Calu3 (cell line): ENCODE results near the gene ACOT6. TPM values are rescaled to one million over a fixed set of nuclear protein-coding genes. Genes with fewer than 3 reads are reported as not detected.
"Not testable (repeated sequence)": the region's sequence is repeated elsewhere in the genome, so short reads cannot be mapped to it uniquely, and the experiment has no call there.

Experiments used
- BruUV-seq: library from RNA; stranded (reverse); fragments of 400-500 nt; replicated peaks from 2 replicates; lab custom pipeline; 2021; lab: Mats Ljungman, UMichigan
- CTCF ChIA-PET: fragments of 300-600 bp; sonication (Branson Sonifier 250); formaldehyde crosslinking; loops from one replicate; lab custom pipeline; 2022; ENCODE audit warnings: antibody characterized with exemption; lab: Charles Lee
- DNase-seq: peaks from one replicate; pipeline ENCODE4 v3.0.0; 2022
- H3K27ac Mint-ChIP-seq: one replicate; pipeline ENCODE4 v1.8.0; 2022; ENCODE audit warnings: mixed read lengths; ENCODE audit not compliant: unreplicated experiment
- H3K27me3 Mint-ChIP-seq: one replicate; pipeline ENCODE4 v1.8.0; 2022; ENCODE audit warnings: mixed read lengths; ENCODE audit not compliant: unreplicated experiment
- H3K36me3 Mint-ChIP-seq: one replicate; pipeline ENCODE4 v1.8.0; 2022; ENCODE audit warnings: mild to moderate bottlenecking, moderate library complexity, mixed read lengths; ENCODE audit not compliant: insufficient read depth, unreplicated experiment
- H3K4me1 Mint-ChIP-seq: one replicate; pipeline ENCODE4 v1.8.0; 2022; ENCODE audit warnings: mild to moderate bottlenecking, low read depth, mixed read lengths; ENCODE audit not compliant: unreplicated experiment
- H3K4me3 Mint-ChIP-seq: one replicate; pipeline ENCODE4 v1.8.0; 2022; ENCODE audit warnings: mild to moderate bottlenecking, low read depth, moderate library complexity, mixed read lengths; ENCODE audit not compliant: unreplicated experiment
- H3K9me3 Mint-ChIP-seq: one replicate; pipeline ENCODE4 v1.8.0; 2022; ENCODE audit warnings: low read depth, mixed read lengths; ENCODE audit not compliant: unreplicated experiment
- intact Hi-C: fragments of 100-400 bp; cut with micrococcal nuclease; formaldehyde crosslinking; loops from one replicate; pipeline ENCODE4 v1.10.0; 2022; ENCODE audit not compliant: unreplicated experiment
- total RNA-seq: library from RNA; stranded (reverse); gene quantifications from 2 replicates; pipeline ENCODE4 v1.2.3, GENCODE V29; 2022
- TF ChIP-seq, protein P1 (sequence below): fragments of 200-600 bp; IDR thresholded peaks from one replicate; pipeline ENCODE4 v1.8.0; 2022; ENCODE audit warnings: antibody characterized with exemption; ENCODE audit not compliant: unreplicated experiment

ACOT6 gene
- total RNA-seq, 1 experiment from 2014 or later: not detected

- CTCF ChIA-PET: interaction anchor here (0.6 kb wide), 1 partner anchor 415 kb away, joined by 3 read pairs; no protein-coding TSS in a partner anchor
- peaks cover 10% of the 10 kb centered on the region for H3K36me3 Mint-ChIP-seq
- intact Hi-C loops: no loop called here
- no peaks in the 10 kb centered on the region for H3K4me1 Mint-ChIP-seq
- H3K9me3 Mint-ChIP-seq: no peaks in the 10 kb centered on the region
- H3K27me3 Mint-ChIP-seq: no peaks in the 10 kb centered on the region
- no peak overlapping the region for H3K27ac Mint-ChIP-seq
- H3K4me3 Mint-ChIP-seq: no peak overlapping the region
- no peak for DNase-seq
- no TSS peak for BruUV-seq
- TF ChIP-seq, protein P1, sequence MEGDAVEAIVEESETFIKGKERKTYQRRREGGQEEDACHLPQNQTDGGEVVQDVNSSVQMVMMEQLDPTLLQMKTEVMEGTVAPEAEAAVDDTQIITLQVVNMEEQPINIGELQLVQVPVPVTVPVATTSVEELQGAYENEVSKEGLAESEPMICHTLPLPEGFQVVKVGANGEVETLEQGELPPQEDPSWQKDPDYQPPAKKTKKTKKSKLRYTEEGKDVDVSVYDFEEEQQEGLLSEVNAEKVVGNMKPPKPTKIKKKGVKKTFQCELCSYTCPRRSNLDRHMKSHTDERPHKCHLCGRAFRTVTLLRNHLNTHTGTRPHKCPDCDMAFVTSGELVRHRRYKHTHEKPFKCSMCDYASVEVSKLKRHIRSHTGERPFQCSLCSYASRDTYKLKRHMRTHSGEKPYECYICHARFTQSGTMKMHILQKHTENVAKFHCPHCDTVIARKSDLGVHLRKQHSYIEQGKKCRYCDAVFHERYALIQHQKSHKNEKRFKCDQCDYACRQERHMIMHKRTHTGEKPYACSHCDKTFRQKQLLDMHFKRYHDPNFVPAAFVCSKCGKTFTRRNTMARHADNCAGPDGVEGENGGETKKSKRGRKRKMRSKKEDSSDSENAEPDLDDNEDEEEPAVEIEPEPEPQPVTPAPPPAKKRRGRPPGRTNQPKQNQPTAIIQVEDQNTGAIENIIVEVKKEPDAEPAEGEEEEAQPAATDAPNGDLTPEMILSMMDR: no peak
These were observed 35.9 kb upstream of the ACOT6 start for GRCh38 chr14:73576391-73576790.

- H3K27ac Mint-ChIP-seq, BruUV-seq, DNase-seq, H3K9me3 Mint-ChIP-seq, H3K27me3 Mint-ChIP-seq, H3K4me3 Mint-ChIP-seq, intact Hi-C loops, H3K4me1 Mint-ChIP-seq: not testable (repeated sequence)
- CTCF ChIA-PET: interaction anchor here (0.7 kb wide), 1 partner anchor 274 kb away, joined by 3 read pairs; no protein-coding TSS in a partner anchor
- peaks cover 10% of the 10 kb centered on the region for H3K36me3 Mint-ChIP-seq
These were observed 35.1 kb upstream of the ACOT6 start for GRCh38 chr14:73577214-73577613.

DNA sequence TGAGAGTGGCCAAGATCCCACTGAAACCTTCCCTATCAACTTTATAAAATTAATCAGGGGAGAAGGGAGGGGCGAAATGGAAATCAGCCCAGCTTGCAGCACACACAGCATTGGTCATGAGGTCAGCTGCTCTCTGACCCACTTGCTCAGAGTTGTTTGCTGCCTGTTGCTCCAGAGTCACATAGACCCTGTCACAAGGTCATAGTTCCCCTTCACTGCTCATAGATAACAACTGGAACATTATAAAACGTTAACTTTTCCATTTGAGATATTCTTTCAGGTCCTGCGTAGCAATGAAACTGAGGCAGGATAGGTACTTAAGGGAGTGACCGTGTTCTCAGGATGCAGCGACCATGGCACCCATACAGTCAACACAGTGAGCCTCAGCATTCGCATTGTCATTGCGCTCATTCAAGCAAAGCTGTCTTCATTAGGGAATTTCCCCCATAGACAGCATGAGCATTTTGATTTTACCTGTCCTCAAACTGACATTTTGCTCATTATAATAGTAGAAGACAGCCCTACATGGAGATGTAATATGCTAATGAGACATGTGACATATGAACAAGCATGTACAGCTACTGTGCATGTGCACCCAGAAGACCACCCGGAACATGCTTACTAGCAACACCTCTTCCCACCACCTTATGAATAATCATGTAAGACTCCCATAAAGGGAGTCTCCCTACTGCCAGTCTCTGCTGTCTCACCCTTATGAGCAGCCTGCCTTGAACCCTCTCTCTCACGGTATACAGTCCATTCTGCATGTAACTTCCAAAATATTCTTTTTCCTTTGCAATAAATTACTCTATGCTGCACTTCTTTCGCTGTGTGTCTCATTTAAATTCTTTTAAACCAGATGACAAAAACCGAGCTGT, 30.0 kb upstream of the ACOT6 start:
- BruUV-seq, DNase-seq, H3K4me1 Mint-ChIP-seq, H3K36me3 Mint-ChIP-seq, H3K27me3 Mint-ChIP-seq, CTCF ChIA-PET, H3K9me3 Mint-ChIP-seq, intact Hi-C loops, H3K27ac Mint-ChIP-seq, H3K4me3 Mint-ChIP-seq: not testable (repeated sequence)

DNA sequence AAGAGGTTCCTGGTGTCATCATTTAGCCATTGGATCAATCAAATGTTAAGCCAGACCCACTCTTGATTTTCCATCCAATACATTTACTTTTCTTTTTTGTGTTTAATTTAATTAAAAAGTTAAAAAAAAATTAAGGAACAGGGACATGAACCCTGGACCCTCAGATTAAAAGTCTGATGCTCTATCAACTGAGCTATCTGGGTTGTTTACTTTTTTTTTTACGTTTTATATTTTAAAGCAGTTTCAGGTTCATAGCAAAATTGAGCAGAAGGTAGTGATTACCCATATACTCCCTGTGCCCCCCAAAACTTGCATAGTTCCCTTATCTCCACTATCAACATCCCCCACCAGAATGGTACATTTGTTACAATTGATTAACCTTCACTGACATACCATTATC, 23.6 kb upstream of the ACOT6 start:
- H3K27ac Mint-ChIP-seq: no peak overlapping the region
- TF ChIP-seq, protein P1: no peak
- no TSS peak for BruUV-seq
- H3K4me1 Mint-ChIP-seq: no peaks in the 10 kb centered on the region
- H3K4me3 Mint-ChIP-seq: no peak overlapping the region
- intact Hi-C loops: no loop called here
- DNase-seq: no peak
- H3K27me3 Mint-ChIP-seq: no peaks in the 10 kb centered on the region
- peaks cover 13% of the 10 kb centered on the region for H3K36me3 Mint-ChIP-seq
- H3K9me3 Mint-ChIP-seq: no peaks in the 10 kb centered on the region
- CTCF ChIA-PET: no interaction called here

GRCh38 chr14:73589116-73589515, 23.2 kb upstream of the ACOT6 start:
- Mint-ChIP-seq H3K27me3 (no peaks in the 10 kb centered on the region), H3K4me1 (no peaks in the 10 kb centered on the region), H3K27ac (no peak overlapping the region), H3K9me3 (no peaks in the 10 kb centered on the region), H3K4me3 (no peak overlapping the region), H3K36me3 (peaks cover 13% of the 10 kb centered on the region)
- no peak for DNase-seq
- no TSS peak for BruUV-seq
- TF ChIP-seq, protein P1: no peak
- CTCF ChIA-PET: no interaction called here
- intact Hi-C loops: no loop called here

GRCh38 chr14:73590673-73591004, 21.7 kb upstream of the ACOT6 start:
- H3K27ac Mint-ChIP-seq, DNase-seq, intact Hi-C loops, CTCF ChIA-PET, H3K4me3 Mint-ChIP-seq, H3K27me3 Mint-ChIP-seq, H3K9me3 Mint-ChIP-seq, H3K4me1 Mint-ChIP-seq, BruUV-seq: not testable (repeated sequence)
- peaks cover 13% of the 10 kb centered on the region for H3K36me3 Mint-ChIP-seq
